ENCODE data around the gene CIT. TPM values are rescaled to one million over a fixed set of nuclear protein-coding genes. Genes with fewer than 3 reads are reported as not detected.

The CIT gene
- total RNA-seq, 2 experiments from 2014 or later = 43.3 to 48.4 TPM

- Mint-ChIP-seq H3K27ac (no peak overlapping the region), H3K4me3 (no peak overlapping the region), H3K4me1 (ENCODE audit: low read depth) (no peaks in the 10 kb centered on the region), H3K27me3 (no peaks in the 10 kb centered on the region), H3K9me3 (peaks cover 6% of the 10 kb centered on the region), H3K36me3 (ENCODE audit: low read depth) (peaks cover 26% of the 10 kb centered on the region)
- no peak for ATAC-seq
- intact Hi-C loops (cut with micrococcal nuclease) = no loop called here
- no peak for DNase-seq
- no peak for TF ChIP-seq CTCF (IDR thresholded peaks at IDR 0.05)
- CTCF ChIA-PET = no interaction called here
- POLR2A ChIA-PET = interaction anchor here (0.6 kb wide), 1 partner anchor 238 kb away, joined by 3 read pairs; no protein-coding TSS in a partner anchor
Observed at GRCh38 chr12:119841433-119842210, 35.5 kb downstream of the CIT start.

DNA sequence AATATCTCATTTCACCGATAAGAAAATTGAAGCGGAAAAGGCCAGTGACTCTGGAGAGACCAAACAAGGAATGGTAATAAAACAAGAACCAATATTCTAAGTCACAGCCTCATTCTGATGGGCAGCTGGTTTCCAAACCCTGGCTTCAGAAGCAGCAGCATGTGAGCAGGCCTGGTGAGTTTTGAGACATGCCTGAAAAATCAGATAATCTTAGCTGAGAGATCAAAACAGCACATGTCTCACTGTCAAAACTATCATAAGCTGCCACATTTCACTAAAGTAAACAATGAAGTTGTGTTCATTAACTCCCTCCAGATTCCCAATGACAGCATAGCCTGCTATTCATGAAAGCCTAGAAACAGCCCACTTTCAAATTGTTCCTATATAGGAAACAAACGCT is 36.5 kb downstream of the CIT start:
- no peak for ATAC-seq
- ChIA-PET POLR2A (no interaction called here), CTCF (no interaction called here)

DNA sequence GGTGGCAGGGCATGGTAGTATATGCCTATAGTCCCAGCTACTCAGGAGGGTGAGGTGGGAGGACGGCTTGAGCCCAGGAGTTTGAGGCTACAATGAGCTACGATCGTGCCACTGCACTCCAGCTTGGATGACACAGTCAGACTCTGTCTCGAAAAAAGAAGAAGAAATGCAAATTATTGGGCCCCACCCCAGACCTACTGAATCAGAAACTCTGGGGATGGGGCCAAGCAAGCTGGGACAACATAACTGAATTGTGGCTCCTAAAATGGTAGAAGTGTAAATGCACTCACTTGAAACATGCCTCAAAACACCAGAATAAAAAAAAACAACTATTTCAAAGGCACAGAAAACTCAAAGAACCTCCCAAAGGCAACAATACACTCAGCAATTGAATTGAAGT is 37.0 kb downstream of the CIT start:
- peaks cover 19% of the 10 kb centered on the region for H3K36me3 Mint-ChIP-seq (ENCODE audit: low read depth)
- H3K27ac Mint-ChIP-seq = no peak overlapping the region
- no peak for DNase-seq
- no peak for ATAC-seq
- peaks cover 6% of the 10 kb centered on the region for H3K9me3 Mint-ChIP-seq
- no peaks in the 10 kb centered on the region for H3K27me3 Mint-ChIP-seq
- ChIA-PET CTCF (no interaction called here), POLR2A (no interaction called here)
- TF ChIP-seq CTCF (IDR thresholded peaks at IDR 0.05) = no peak
- intact Hi-C loops (cut with micrococcal nuclease) = no loop called here
- no peak overlapping the region for H3K4me3 Mint-ChIP-seq
- no peaks in the 10 kb centered on the region for H3K4me1 Mint-ChIP-seq (ENCODE audit: low read depth)

More for the DNA sequence above, 36.5 kb downstream of the CIT start:
- peaks cover 19% of the 10 kb centered on the region for H3K36me3 Mint-ChIP-seq (ENCODE audit: low read depth)
- H3K27ac Mint-ChIP-seq = no peak overlapping the region
- no peak overlapping the region for H3K4me3 Mint-ChIP-seq
- no peaks in the 10 kb centered on the region for H3K27me3 Mint-ChIP-seq
- TF ChIP-seq CTCF (IDR thresholded peaks at IDR 0.05) = no peak
- peaks cover 6% of the 10 kb centered on the region for H3K9me3 Mint-ChIP-seq
- no peak for DNase-seq
- H3K4me1 Mint-ChIP-seq (ENCODE audit: low read depth) = no peaks in the 10 kb centered on the region
- intact Hi-C loops (cut with micrococcal nuclease) = no loop called here

- no peak for DNase-seq
- H3K36me3 Mint-ChIP-seq (ENCODE audit: low read depth) = peaks cover 16% of the 10 kb centered on the region
- POLR2A ChIA-PET = interaction anchor here (1.1 kb wide), 1 partner anchor 27 kb away, joined by 3 read pairs; no protein-coding TSS in a partner anchor
- no peaks in the 10 kb centered on the region for H3K27me3 Mint-ChIP-seq
- H3K4me1 Mint-ChIP-seq (ENCODE audit: low read depth) = no peaks in the 10 kb centered on the region
- H3K9me3 Mint-ChIP-seq = peaks cover 6% of the 10 kb centered on the region
- no peak for ATAC-seq
- H3K4me3 Mint-ChIP-seq = no peak overlapping the region
- H3K27ac Mint-ChIP-seq = no peak overlapping the region
- intact Hi-C loops (cut with micrococcal nuclease) = no loop called here
- TF ChIP-seq CTCF (IDR thresholded peaks at IDR 0.05) = no peak
- CTCF ChIA-PET = interaction anchor here (1.2 kb wide), 1 partner anchor 65 kb away, joined by 4 read pairs; no protein-coding TSS in a partner anchor
Observed at GRCh38 chr12:119838826-119839600, 38.1 kb downstream of the CIT start.

- H3K36me3 Mint-ChIP-seq (ENCODE audit: low read depth) = peaks cover 18% of the 10 kb centered on the region
- H3K9me3 Mint-ChIP-seq = peaks cover 4% of the 10 kb centered on the region
- intact Hi-C loops (cut with micrococcal nuclease) = no loop called here
- no peaks in the 10 kb centered on the region for H3K27me3 Mint-ChIP-seq
- DNase-seq = no peak
- H3K4me3 Mint-ChIP-seq = no peak overlapping the region
- H3K27ac Mint-ChIP-seq = no peak overlapping the region
- TF ChIP-seq CTCF (IDR thresholded peaks at IDR 0.05) = no peak
- H3K4me1 Mint-ChIP-seq (ENCODE audit: low read depth) = no peaks in the 10 kb centered on the region
- ChIA-PET POLR2A (no interaction called here), CTCF (no interaction called here)
- ATAC-seq = no peak
Observed at GRCh38 chr12:119836781-119837180, 40.3 kb downstream of the CIT start.

Data from activated CD8-positive, alpha-beta T cell treated with anti-CD3 and anti-CD28 coated beads for 36 hours (primary cell).